Fibroblast of pulmonary artery (primary cell): ENCODE data around the gene SGK1.

Experiments
- DNase-seq: peaks from one replicate; pipeline ENCODE4 v3.0.0-alpha.2; 2010; ENCODE audit warnings: low read depth
- H3K4me3 ChIP-seq: replicated peaks from 2 replicates; pipeline ENCODE4 v1.5.1; 2011; ENCODE audit warnings: low read depth, mild to moderate bottlenecking, control low read depth, low read length, moderate library complexity
- TF ChIP-seq, protein P1 (sequence below): IDR thresholded peaks from 2 replicates; pipeline ENCODE4 v1.5.1; 2011; ENCODE audit warnings: mild to moderate bottlenecking, control low read depth, low read length, inconsistent platforms; ENCODE audit errors: missing control alignments

Gene SGK1

DNA sequence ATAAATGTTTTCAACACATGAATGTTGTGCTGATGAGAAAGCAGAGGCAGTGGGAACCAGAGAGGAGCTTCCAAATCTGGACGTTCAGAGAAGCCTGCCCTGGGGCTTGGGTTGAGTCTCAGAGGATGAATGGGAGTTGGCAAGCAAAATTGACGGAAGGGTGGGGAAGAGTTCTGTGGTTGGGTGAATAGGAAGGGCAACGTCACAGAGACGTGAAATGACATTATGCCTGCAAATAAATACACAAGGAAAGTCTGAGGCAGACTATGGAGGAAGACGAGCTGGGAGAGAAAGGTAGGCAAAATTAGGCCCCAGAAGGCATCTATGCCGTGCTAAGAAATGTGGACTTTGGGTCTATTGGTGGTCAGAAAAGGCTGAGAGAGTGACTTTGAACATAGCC lies 25.2 kb upstream of the SGK1 start:
- TF ChIP-seq, protein P1, sequence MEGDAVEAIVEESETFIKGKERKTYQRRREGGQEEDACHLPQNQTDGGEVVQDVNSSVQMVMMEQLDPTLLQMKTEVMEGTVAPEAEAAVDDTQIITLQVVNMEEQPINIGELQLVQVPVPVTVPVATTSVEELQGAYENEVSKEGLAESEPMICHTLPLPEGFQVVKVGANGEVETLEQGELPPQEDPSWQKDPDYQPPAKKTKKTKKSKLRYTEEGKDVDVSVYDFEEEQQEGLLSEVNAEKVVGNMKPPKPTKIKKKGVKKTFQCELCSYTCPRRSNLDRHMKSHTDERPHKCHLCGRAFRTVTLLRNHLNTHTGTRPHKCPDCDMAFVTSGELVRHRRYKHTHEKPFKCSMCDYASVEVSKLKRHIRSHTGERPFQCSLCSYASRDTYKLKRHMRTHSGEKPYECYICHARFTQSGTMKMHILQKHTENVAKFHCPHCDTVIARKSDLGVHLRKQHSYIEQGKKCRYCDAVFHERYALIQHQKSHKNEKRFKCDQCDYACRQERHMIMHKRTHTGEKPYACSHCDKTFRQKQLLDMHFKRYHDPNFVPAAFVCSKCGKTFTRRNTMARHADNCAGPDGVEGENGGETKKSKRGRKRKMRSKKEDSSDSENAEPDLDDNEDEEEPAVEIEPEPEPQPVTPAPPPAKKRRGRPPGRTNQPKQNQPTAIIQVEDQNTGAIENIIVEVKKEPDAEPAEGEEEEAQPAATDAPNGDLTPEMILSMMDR, result no peak
- no peak overlapping the region for H3K4me3 ChIP-seq
- no peak for DNase-seq

DNA sequence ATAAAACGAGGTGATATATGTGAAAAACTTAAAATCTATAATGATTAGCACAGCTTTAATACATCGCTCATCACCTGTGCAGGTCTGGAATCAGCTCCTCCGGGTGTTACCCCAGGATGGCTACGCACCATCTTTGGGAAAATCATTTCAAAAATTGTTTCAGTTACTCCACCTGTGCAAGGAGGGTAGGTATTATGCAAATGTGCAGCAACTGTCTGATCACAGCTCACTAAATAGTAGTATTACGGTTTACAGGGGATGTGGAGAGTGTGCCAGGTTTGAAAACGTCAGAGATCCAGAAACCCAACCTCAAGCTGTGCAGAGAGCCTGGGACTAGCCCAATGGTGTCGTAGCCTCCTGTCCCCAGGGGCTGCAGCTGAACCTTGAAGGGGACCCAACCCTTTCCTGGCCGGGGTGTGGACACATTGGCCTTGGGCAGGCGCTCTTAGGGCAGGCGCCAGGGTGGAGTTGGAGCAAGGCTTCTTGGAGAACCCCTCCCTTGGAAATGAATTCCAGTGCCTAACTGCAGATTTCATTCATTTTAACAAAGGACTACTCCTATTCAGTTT lies 24.2 kb upstream of the SGK1 start:
- TF ChIP-seq, protein P1, result no peak
- no peak for DNase-seq
- H3K4me3 ChIP-seq, result no peak overlapping the region

DNA sequence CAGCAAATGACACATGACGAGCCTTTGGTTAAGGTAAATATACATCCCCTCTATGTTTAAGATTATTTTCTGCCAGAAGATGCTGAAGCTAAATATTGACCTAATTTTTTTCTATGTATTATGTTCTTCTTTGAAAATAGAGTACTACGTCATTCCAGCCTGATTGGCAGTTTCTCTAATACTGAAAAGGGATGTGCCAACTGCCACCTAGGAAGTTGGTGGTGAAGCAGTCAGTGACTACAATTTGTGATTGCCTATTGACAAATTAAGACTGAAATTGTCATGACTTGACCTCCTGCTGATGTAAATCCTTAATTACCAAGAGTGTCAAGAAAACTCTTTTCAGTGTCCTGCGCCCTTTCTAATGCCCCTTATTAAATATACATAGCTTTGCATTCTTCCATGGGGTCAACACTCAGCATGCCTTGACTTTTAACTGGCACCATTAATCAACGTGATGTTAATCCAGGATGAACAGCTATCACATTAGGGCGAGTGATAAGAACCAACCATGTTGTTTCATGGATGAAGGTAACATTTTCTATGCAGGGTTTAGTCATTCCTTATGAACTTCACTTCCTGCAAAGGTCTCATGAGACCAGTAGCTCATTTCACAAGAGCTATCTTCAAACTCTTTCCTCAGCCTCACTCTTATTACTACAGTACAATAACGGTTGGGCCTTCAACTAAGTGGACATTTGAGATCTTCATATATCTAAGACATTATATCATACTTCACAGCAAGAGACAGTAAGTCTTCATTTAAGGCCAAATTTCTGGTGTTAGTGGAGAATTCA lies 22.5 kb upstream of the SGK1 start:
- DNase-seq, result peak; percentile 55
- TF ChIP-seq, protein P1, result no peak
- H3K4me3 ChIP-seq, result no peak overlapping the region

DNA sequence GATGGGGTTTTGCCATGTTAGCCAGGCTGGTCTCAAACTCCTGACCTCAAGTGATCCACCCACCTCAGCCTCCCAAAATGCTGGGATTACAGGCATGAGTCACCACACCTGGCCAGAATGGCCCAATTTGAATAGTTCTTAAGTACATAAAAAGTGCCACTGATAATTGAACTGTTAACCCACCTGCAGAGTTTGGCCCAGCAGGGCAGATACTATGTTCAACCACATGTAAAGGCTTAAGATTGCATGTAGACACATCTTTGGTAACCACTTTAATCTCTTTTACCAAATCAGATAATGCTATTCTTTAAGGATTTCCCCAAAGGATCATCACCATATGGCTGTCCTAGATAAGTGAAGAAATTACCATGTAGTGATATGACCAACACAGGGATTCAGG lies 21.3 kb upstream of the SGK1 start:
- H3K4me3 ChIP-seq, result no peak overlapping the region
- DNase-seq, result no peak
- TF ChIP-seq, protein P1, result no peak

DNA sequence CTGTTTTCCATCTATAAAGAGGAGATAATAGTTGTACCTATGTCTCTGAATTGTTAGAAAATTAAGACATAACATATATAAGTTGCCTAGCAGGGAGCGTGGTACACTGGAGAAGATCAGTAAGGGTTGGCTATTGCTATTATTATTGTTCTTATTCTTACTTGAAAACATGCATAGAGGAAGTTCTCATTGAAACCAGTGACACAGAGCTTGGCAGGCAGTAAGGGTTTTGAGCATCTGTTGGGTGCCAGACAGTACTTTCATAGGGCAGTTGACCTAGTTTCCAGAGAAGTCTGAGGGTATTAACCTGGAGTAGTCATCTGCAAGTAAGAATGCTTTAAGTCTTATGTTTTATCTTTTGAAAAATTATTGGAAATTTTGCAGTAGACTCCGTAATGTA lies 13.3 kb upstream of the SGK1 start:
- H3K4me3 ChIP-seq, result no peak overlapping the region
- TF ChIP-seq, protein P1, result no peak
- DNase-seq, result no peak

DNA sequence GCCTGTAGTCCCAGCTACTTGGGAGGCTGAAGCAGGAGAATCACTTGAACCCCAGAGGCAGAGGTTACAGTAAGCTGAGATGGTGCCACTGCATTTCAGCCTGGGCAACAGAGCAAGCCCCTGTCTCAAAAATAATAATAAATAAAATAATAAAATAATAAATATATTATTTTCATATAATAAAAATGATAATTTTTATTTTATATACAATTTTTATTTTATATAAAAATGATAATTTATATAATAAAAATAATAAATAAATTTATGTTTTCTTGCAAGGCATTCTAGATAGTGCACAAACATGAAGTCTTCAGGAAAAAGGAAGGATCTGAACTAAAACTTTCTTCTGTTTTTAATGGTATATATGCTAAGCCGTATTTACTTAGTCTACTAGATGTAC lies 12.6 kb upstream of the SGK1 start:
- H3K4me3 ChIP-seq, result no peak overlapping the region
- no peak for DNase-seq
- TF ChIP-seq, protein P1, result no peak

DNA sequence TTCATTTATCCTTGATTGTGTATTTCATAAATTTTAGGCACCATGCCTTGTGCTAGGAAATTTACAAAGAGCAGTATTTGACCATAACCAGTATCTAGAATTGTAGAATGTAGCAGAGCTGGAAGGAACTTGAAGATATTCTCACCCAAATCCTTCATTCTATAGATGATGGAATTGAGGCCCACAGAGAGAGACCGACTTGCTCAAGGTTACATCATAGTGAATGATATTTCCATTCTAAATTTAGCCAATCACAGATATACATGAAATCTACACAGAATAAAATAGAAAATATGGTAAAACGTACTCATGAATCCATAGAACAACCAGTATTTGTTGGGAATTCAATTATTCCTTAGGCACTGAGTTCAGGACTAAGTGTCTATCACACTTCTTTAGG lies 10.9 kb upstream of the SGK1 start:
- TF ChIP-seq, protein P1, result no peak
- no peak overlapping the region for H3K4me3 ChIP-seq
- no peak for DNase-seq
